Fibroblast of skin of back (primary cell): ENCODE measurements around the gene MCOLN2.
A peak's percentile ranks its signal among the peaks of the same experiment; 100 is the strongest.

Experiments used
- DNase-seq: peaks from one replicate; pipeline ENCODE4 v3.0.0-alpha.2; 2013

The MCOLN2 gene

DNA sequence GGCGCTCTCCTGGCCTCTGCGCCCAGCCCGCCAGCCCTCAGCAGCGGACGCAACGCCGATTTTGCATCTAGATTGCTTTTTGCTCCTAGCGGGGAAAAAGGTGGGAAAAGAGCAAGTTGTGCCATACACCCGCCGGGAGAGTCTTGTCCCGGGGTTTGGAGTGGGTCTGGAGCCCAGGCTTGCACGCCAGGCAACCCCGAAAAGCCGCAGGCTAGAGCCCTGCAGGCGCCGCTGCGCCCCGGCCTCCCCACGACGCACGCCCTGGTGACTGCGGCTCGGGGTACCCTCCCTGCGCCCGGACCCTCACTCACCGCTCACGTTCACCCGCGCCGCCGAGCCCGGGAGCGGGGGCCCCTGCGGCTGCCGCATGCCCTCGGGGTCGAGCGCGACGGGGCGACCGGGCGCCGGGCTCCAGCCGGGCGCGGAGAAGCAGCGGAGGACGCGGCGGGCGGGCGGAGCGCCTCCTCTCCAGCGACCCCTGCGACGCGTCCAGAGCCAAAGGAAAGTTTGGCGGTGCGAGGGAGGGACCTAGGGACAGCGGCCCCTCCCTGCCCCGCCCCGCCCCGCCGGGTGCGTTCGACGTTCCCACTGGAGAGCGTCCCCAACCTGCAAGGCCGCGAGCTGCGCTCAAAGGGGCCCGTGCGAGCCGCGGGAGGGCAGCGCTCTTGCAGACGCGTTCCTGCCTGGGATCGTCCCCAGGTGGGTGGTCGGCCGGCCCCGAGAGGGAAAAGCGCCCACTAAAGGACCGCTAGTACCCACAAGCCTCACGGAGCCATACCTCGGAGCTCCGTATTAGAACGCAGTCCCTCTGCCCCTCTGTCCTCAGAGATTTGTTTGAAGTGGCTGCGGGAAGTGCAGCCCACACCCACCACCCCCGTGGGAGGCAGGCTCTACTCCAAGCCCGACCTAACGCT, 104.0 kb downstream of the MCOLN2 start, which contains the start of gene LPAR3:
Gene LPAR3, minus strand, starts transcription at position 502 of the 914 bp plus-strand sequence. CDS start 27,086 bp downstream, outside the sequence.
- DNase-seq, result no peak

GRCh38 chr1:84890566-84890965, 106.3 kb downstream of the MCOLN2 start:
- DNase-seq, result no peak

GRCh38 chr1:84889437-84889836, 107.5 kb downstream of the MCOLN2 start:
- no peak for DNase-seq

DNA sequence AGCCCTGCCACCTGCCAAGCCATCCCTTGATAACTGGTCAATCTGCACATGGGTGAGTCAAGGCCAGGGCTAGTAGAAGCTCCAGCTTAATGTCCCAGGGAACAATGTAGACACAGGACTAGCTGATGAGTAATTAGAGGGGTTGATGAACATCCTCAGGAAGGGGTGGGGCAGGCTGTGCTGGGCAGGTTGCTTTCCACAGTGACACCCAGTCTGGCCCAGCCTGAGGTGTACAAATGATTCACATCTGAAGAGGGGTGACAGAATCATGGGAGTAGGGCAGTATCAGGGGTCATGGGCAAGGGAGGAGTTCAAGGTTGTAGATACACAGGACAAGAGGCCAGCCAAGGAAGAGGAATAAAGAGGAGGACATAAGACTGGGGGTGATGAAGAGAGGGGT, 108.2 kb downstream of the MCOLN2 start:
- DNase-seq, result no peak

DNA sequence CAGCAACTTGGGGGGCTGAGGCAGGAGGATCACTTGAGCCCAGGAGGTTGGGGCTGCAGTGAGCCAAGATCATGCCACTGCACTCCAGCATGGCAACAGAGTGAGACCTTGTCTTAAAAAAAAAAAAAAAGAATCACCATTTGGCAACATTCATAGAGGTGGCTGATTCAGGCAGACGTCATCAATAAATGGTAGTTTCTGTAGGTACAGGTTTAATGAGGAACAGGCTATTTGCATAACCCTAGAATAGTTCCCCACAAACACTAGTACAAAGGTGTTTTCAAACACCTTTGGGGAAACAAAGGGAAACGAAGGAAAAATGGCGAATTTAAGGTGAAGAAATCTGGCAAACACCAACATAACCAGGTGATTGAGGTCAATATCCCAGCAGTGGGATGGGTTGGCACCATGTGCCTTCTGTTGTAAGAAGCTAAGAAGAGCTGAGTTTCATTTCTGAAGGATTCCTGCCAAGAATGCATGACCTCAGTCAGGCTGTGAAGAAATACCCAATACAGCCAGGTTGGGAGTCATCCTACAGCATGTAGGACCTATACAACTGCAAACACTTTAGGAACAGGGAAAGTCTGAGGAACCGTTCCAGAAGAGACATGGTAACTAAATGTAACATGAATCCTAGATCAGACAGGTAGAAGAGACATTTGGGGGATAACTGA, 109.5 kb downstream of the MCOLN2 start:
- no peak for DNase-seq

GRCh38 chr1:84885469-84885868, 111.4 kb downstream of the MCOLN2 start:
- DNase-seq, result no peak

DNA sequence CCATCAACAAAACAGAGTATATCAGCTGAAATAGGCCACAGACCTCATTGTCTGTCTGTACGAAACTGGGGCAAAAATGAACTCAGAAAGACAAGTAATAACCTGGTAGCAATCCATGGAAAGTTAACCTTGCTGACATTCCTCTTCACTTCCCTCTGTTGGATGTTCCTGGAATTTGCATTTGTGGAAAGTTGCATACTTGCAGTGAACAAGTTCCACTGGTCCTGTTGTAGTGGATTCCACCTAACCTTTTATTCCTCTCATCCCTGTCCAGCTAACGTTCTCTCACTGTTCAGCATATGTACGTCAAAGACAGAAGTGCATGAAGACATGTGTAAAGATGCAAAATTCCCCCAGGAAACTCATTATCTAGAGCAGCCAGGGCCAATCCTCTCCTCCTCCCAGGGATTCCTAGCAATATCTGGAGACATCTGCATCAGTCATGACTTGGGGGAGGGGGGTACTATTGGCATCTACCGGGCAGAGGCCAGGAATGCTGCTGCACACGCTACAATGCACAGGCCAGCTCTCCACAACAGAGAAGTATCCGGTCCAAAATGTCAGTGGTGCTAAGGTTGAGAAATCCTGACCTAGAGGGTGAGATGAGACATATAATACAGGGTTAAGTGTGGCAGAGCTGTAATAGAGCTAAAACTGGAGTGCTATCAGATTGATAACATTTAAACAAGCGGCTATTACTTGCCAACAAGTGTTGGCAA, 112.1 kb downstream of the MCOLN2 start:
- peak; percentile 18 for DNase-seq

DNA sequence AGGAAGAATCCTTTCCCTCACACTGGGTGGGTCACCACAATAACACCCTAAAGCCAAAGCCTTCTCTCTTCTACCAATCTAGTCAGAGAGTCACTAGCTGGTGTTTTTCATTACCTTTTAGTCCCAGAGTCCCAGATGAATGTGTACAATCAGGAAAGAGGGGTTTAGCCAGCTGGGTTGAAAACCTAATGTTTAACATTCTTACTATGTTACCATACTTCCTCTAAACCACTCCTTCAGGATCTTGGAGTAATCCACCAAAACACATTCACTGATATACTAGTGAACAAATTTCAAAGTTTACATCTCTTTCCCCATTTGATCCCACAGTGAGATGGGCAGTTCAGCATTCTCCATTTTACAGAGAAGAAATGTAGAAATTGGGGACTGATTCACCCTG, 113.6 kb downstream of the MCOLN2 start:
- DNase-seq, result peak; percentile 46

- DNase-seq, result peak; percentile 57
Measured at GRCh38 chr1:84877592-84877991, 119.3 kb downstream of the MCOLN2 start.

- DNase-seq, result no peak
Measured at GRCh38 chr1:84876353-84876752, 120.6 kb downstream of the MCOLN2 start.
